Brain microvascular endothelial cell (primary cell): ENCODE data around the gene NDUFA1.

ENCODE experiments used
- DNase-seq: peaks from one replicate; pipeline ENCODE4 v3.0.0-alpha.2; 2020
- H3K27ac ChIP-seq: fragments of 250-450 bp; sonication (Bioruptor Pico); 2 replicates; pipeline ENCODE4 v1.5.1; 2020; ENCODE audit warnings: mild to moderate bottlenecking, moderate library complexity
- H3K27me3 ChIP-seq: fragments of 250-450 bp; sonication (Bioruptor Pico); replicated peaks from 2 replicates; pipeline ENCODE4 v1.5.1; 2020; ENCODE audit warnings: mild to moderate bottlenecking
- H3K36me3 ChIP-seq: fragments of 250-450 bp; sonication (Bioruptor Pico); replicated peaks from 2 replicates; pipeline ENCODE4 v1.5.1; 2020; ENCODE audit warnings: mild to moderate bottlenecking
- H3K4me3 ChIP-seq: 2 replicates; pipeline ENCODE4 v1.5.1; 2011; ENCODE audit warnings: low read depth, mild to moderate bottlenecking, control low read depth, low read length, moderate library complexity
- in situ Hi-C: cut with HindIII; loops from 2 replicates; pipeline ENCODE4 v1.10.0; 2017; ENCODE audit warnings: low sequenced_read_pairs, low pct_ligation_motif_present
- TF ChIP-seq, protein P1 (sequence below): IDR thresholded peaks from 2 replicates; pipeline ENCODE4 v1.5.1; 2011; ENCODE audit warnings: low read depth, mild to moderate bottlenecking, moderate library complexity, low read length, control low read depth, inconsistent platforms; ENCODE audit errors: missing control alignments

The NDUFA1 gene

GRCh38 chrX:119895843-119896326 lies 24.3 kb downstream of the NDUFA1 start, which contains the start of gene AKAP14:
TSS of gene AKAP14 (plus strand) at chrX:119895893. CDS start at chrX:119903224, 7,331 bp downstream.
- H3K36me3 ChIP-seq: no peaks in the 10 kb centered on the region
- H3K4me3 ChIP-seq: no peak within 1 kb of the TSS
- H3K27me3 ChIP-seq: no peaks in the 10 kb centered on the region
- in situ Hi-C loops: no loop called here
- no peak for DNase-seq
- TF ChIP-seq, protein P1, sequence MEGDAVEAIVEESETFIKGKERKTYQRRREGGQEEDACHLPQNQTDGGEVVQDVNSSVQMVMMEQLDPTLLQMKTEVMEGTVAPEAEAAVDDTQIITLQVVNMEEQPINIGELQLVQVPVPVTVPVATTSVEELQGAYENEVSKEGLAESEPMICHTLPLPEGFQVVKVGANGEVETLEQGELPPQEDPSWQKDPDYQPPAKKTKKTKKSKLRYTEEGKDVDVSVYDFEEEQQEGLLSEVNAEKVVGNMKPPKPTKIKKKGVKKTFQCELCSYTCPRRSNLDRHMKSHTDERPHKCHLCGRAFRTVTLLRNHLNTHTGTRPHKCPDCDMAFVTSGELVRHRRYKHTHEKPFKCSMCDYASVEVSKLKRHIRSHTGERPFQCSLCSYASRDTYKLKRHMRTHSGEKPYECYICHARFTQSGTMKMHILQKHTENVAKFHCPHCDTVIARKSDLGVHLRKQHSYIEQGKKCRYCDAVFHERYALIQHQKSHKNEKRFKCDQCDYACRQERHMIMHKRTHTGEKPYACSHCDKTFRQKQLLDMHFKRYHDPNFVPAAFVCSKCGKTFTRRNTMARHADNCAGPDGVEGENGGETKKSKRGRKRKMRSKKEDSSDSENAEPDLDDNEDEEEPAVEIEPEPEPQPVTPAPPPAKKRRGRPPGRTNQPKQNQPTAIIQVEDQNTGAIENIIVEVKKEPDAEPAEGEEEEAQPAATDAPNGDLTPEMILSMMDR: no peak
- H3K27ac ChIP-seq: no peak within 1 kb of the TSS

DNA sequence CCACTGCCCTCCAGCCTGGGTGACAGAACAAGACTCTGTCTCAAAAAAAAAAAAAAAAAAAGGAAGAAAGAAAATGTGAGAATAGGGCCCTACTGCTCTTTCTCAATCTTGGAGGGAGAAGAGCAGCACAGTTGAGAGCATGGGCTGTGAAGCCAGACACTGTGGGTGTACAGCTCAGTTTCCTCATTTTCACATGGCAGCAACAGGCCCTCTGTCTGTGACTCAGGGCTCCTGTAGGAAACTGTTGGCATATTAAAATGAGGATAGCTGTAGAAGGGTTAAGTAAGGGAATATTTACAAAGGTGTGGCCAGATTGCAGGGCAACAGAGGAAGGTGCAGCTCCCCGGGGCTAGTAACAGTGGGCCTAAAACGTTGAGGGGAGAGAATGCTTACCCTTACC lies 27.5 kb downstream of the NDUFA1 start:
- no peaks in the 10 kb centered on the region for H3K36me3 ChIP-seq
- no peaks in the 10 kb centered on the region for H3K27me3 ChIP-seq
- H3K27ac ChIP-seq: no peak overlapping the region
- no peak overlapping the region for H3K4me3 ChIP-seq
- TF ChIP-seq, protein P1: no peak
- in situ Hi-C loops: no loop called here
- no peak for DNase-seq

DNA sequence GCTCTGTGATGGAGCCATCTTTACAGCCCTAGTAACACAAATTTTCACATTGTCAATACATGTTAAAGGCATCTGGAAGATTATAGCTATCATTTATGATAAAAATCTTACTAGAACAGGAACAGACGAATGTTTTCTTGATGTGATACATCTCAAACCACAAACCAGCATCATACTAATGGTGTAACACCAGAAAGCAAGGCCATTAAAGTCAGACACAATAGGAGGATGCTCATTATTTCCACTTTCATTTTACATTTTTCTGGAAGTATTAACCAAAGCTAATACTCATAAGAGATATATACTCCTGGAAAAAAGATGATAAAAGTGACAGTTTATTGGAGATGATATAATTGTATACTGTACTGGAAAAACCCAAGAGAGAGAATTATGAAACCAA lies 29.3 kb downstream of the NDUFA1 start:
- TF ChIP-seq, protein P1: no peak
- in situ Hi-C loops: no loop called here
- H3K4me3 ChIP-seq: no peak overlapping the region
- H3K36me3 ChIP-seq: no peaks in the 10 kb centered on the region
- no peak overlapping the region for H3K27ac ChIP-seq
- no peaks in the 10 kb centered on the region for H3K27me3 ChIP-seq
- no peak for DNase-seq

DNA sequence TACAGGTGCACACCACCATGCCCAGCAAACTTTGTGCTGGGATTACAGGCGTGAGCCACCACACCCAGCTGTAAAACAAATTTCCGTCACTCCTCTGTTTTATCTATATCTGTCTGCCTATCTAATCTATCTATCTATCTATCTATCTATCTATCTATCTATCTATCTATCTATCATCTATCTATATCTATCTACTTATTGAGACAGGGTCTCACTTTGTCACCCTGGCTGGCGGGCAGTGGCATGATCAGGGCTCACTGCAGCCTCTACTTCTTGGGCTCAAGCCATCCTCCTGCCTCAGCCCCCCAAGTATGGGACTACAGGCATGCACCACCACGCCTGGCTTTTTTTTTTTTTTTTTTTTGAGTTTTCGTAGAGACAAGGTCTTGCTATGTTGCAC lies 44.7 kb downstream of the NDUFA1 start:
- Histone ChIP-seq H3K4me3 (no peak overlapping the region), H3K27ac (no peak overlapping the region), H3K36me3 (no peaks in the 10 kb centered on the region), H3K27me3 (no peaks in the 10 kb centered on the region)
- in situ Hi-C loops: no loop called here
- DNase-seq: no peak
- TF ChIP-seq, protein P1: no peak

DNA sequence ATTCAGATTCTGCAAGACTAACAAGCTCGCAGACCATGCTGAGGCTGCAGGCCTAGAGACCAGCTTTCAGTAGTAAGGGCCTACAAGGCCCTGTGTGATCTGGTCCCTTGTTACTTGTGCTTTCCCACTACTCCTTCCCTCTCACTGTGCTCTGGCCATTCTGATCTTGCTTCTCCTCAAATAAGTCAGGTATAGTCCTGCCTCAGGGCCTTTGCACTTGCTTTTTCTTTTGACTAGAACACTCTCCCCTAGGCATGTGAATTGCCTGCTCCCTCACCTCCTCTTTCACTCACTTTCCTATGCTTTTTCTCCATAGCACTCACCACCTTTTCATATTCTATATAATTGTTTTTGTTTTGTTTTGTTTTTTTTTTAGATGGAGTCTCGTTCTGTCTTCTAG lies 46.2 kb downstream of the NDUFA1 start:
- TF ChIP-seq, protein P1: no peak
- in situ Hi-C loops: no loop called here
- H3K27me3 ChIP-seq: no peaks in the 10 kb centered on the region
- no peak for DNase-seq
- H3K4me3 ChIP-seq: no peak overlapping the region
- H3K27ac ChIP-seq: no peak overlapping the region
- no peaks in the 10 kb centered on the region for H3K36me3 ChIP-seq
